ENCODE data around the gene CSF3R.

DNA sequence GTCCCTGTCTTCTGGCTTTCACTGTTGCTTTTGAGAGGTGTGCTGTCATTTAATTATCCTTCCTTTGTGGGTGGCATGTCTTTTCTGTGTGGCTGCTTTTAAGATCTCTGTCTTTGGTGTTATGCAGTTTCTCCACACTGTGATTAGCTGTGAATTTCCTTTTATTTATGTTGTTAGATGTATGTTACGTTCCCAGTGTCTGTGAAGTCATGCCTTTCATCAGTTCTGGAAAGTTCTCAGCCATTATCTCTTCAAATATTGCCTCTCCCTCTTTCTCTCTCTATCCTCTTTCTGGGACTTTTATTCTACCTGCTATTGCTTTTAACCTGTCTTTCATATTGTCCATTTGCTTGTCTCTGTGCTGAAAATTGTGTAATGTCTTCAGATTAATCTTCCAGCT lies 21.0 kb upstream of the CSF3R start:
- no peak for TF ChIP-seq CTCF (conservative IDR thresholded peaks at IDR 0.05)
- TF ChIP-seq ZFX (IDR thresholded peaks at IDR 0.05) = no peak
